ENCODE measurements around the gene RIC1.
"Not testable (repeated sequence)": the region's sequence is repeated elsewhere in the genome, so short reads cannot be mapped to it uniquely, and the experiment has no call there.

Gene RIC1

GRCh38 chr9:5793812-5794211 lies 164.9 kb downstream of the RIC1 start:
- no peak for DNase-seq

- DNase-seq = no peak
Measured at GRCh38 chr9:5796298-5796697, 167.4 kb downstream of the RIC1 start.

- DNase-seq = no peak
Measured at GRCh38 chr9:5798581-5798980, 169.7 kb downstream of the RIC1 start.

GRCh38 chr9:5799314-5799713 lies 170.4 kb downstream of the RIC1 start:
- DNase-seq = no peak

- DNase-seq = not testable (repeated sequence)
Measured at GRCh38 chr9:5800378-5800777, 171.5 kb downstream of the RIC1 start.

GRCh38 chr9:5800969-5801738 lies 172.2 kb downstream of the RIC1 start:
- DNase-seq = no peak

GRCh38 chr9:5801739-5802113 lies 172.8 kb downstream of the RIC1 start:
- no peak for DNase-seq

- DNase-seq = no peak
Measured at GRCh38 chr9:5805478-5805877, 176.6 kb downstream of the RIC1 start.

GRCh38 chr9:5811751-5812150 lies 182.8 kb downstream of the RIC1 start:
- no peak for DNase-seq

GRCh38 chr9:5813824-5814223 lies 184.9 kb downstream of the RIC1 start:
- no peak for DNase-seq

- no peak for DNase-seq
Measured at GRCh38 chr9:5815461-5815860, 186.6 kb downstream of the RIC1 start.

GRCh38 chr9:5817862-5818261 lies 189.0 kb downstream of the RIC1 start:
- no peak for DNase-seq

GRCh38 chr9:5818424-5819142 lies 189.7 kb downstream of the RIC1 start:
- DNase-seq = no peak

- DNase-seq = no peak
Measured at GRCh38 chr9:5819174-5819573, 190.3 kb downstream of the RIC1 start.

- DNase-seq = no peak
Measured at GRCh38 chr9:5820425-5820824, 191.5 kb downstream of the RIC1 start.

- DNase-seq = no peak
Measured at GRCh38 chr9:5825223-5825622, 196.3 kb downstream of the RIC1 start.

Data from SIG-M5 (cell line).